GM12872 (cell line): Measurements from ENCODE around the gene HMCN1.

Experiments used
- CTCF ChIP-seq: IDR thresholded peaks from 3 replicates; pipeline ENCODE4 v1.5.1; 2011; ENCODE audit warnings: low read depth, mild to moderate bottlenecking, low read length, moderate library complexity; ENCODE audit not compliant: insufficient read depth

Gene HMCN1

GRCh38 chr1:185788386-185788785 lies 54.2 kb downstream of the HMCN1 start:
- TF ChIP-seq CTCF = no peak

- no peak for TF ChIP-seq CTCF
Observed at GRCh38 chr1:185789501-185790193, 55.5 kb downstream of the HMCN1 start.

- TF ChIP-seq CTCF = no peak
Observed at GRCh38 chr1:185790194-185790735, 56.1 kb downstream of the HMCN1 start.

GRCh38 chr1:185792040-185792439 lies 57.8 kb downstream of the HMCN1 start:
- TF ChIP-seq CTCF = no peak

- TF ChIP-seq CTCF = no peak
Observed at GRCh38 chr1:185795181-185795580, 61.0 kb downstream of the HMCN1 start.

GRCh38 chr1:185798505-185798904 lies 64.3 kb downstream of the HMCN1 start:
- no peak for TF ChIP-seq CTCF

- TF ChIP-seq CTCF = no peak
Observed at GRCh38 chr1:185803241-185803640, 69.0 kb downstream of the HMCN1 start.
